Hematopoietic multipotent progenitor cell treated with erythropoietin and hydrocortisone succinate and interleukin-3 and kit ligand, for 15 days (in vitro differentiated cells): Measurements from ENCODE around the gene FRMD4A.

Experiments
- DNase-seq: peaks from one replicate; pipeline ENCODE4 v3.0.0-alpha.2; 2015; ENCODE audit warnings: low spot score

The FRMD4A gene

DNA sequence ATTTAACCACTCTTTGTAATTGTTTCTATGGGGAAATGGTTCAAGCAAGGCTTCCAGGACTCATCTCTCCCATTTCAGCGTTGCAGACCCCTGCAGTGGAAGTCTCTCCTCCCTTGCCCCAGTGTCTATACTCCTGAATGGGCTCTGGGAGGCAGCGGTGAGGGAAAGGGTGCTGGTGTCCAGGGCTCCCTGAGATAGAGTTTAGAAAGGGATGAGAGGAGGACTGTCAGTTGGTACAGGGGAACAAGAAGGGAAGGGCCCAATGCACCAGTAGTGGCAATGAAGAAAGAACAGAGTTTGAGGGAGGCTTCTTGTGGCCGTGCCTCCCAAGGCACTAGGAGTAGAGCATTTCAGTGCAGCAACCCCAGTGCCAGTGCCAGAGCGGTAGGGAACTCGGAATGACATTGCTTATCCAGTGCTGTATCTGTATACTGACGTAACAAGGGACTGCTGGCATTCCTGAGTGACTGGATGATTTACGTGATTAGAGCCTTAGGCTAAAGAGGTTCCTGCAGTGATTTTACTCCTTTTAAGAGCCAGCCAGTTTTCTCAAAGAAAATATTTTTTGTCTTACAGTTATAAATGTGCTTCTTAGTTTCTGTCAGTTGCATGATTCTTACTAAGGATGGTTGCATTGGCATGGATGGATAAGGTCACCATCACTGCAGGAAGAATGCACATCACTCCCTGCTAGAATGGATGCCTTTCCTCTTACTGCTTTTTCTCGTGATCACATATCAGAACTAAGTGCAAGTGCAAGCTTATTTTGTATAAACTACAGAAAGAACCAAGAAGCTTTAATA lies 716.0 kb downstream of the FRMD4A start:
- no peak for DNase-seq

DNA sequence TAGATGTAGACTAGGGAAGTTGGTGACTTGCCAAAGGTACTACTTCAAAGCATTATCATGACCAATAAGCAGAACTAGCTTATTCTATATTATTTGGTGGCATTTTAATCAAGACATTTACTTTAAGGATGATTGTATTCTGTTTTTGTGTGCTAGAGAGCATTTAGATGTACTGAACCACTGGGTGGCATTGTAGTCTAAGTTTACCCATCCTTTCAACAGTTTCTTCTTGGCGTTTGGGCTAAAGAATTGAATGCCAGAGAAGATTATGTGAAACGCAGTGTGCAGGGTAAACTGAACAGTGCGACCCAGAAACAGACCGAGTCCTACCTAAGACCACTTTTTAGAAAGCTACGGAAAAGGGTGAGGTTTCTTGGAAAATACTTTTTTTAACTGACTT lies 717.2 kb downstream of the FRMD4A start:
- DNase-seq: peak; percentile 7

GRCh38 chr10:13612654-13613373 lies 717.9 kb downstream of the FRMD4A start:
- no peak for DNase-seq

- no peak for DNase-seq
Observed at GRCh38 chr10:13608246-13608853, 722.4 kb downstream of the FRMD4A start.

GRCh38 chr10:13604357-13605040 lies 726.2 kb downstream of the FRMD4A start:
- DNase-seq: no peak

- no peak for DNase-seq
Observed at GRCh38 chr10:13597909-13598308, 732.8 kb downstream of the FRMD4A start.

DNA sequence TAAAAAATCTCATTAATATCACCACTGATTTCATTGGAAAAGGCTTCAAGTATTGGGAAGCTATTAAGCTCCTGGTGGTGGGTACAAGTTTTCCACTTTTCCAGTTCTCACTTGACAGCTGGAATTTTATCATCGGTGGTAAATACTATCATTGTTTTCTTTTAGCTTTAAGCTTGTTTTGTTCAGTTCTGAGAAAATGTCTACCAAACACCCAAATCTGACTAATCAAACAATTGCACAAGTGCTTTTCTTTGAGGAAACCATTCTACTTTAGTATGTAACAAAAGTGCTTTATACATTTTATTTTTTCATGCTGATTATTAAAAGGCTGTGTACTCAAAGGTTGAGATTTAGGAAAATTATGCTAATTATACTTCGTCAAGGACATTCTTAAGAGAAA lies 736.1 kb downstream of the FRMD4A start:
- DNase-seq: no peak
